Measurements from ENCODE around the gene TRAPPC12.

Gene TRAPPC12

GRCh38 chr2:3466966-3467365 is 87.5 kb downstream of the TRAPPC12 start:
- Histone ChIP-seq H2BK5ac (ENCODE audit: low read length) (no peak overlapping the region), H2BK12ac (ENCODE audit: low read length) (no peak overlapping the region), H3K4me3 (ENCODE audit: low read length in 2 of 2) (no peak overlapping the region), H3K9ac (ENCODE audit: low read depth, low read length, poor library complexity) (no peak overlapping the region), H3K4me2 (ENCODE audit: insufficient read depth, low read length, poor library complexity, severe bottlenecking) (no peak overlapping the region), H4K91ac (ENCODE audit: low read depth, low read length, poor library complexity) (no peak overlapping the region), H4K8ac (ENCODE audit: low read depth, low read length) (no peak overlapping the region), H2BK120ac (ENCODE audit: low read depth, low read length) (no peak overlapping the region), H3K23ac (ENCODE audit: low read depth, low read length, poor library complexity) (no peak overlapping the region), H3K79me1 (ENCODE audit: low read depth, low read length) (no peaks in the 10 kb centered on the region), H2AK5ac (ENCODE audit: low read depth, low read length) (no peak overlapping the region), H2AFZ (ENCODE audit: low read length) (no peak overlapping the region), H3K36me3 (replicated peaks in 1 of 2; ENCODE audit: control insufficient read depth in 2 of 2, insufficient read depth in 2 of 2, low read length in 2 of 2) (peaks cover 15 to 85% of the 10 kb centered on the region in 2 donors), H3K9me3 (replicated peaks in 1 of 2; ENCODE audit: control insufficient read depth in 2 of 2, insufficient read depth in 1 of 2, low read depth in 1 of 2, low read length in 2 of 2) (no peaks in the 10 kb centered on the region), H3K27ac (replicated peaks; ENCODE audit: low read length) (no peak overlapping the region), H3K4me1 (ENCODE audit: control insufficient read depth in 2 of 2, insufficient read depth in 1 of 2, low read depth in 1 of 2, low read length in 2 of 2) (peaks cover 0 to 11% of the 10 kb centered on the region in 2 donors), H3K27me3 (ENCODE audit: control insufficient read depth in 3 of 3, insufficient read depth in 3 of 3, low read depth in 1 of 3, low read length in 3 of 3) (no peaks in the 10 kb centered on the region), H3K18ac (ENCODE audit: low read length) (no peak overlapping the region), H3K14ac (ENCODE audit: low read length) (no peak overlapping the region), H2BK15ac (ENCODE audit: low read length) (no peak overlapping the region), H3K4ac (ENCODE audit: low read length) (no peak overlapping the region)
- no peak for DNase-seq (ENCODE audit: low spot score)
- no CpG with 5 or more reads among the region's 14 CpGs for WGBS, 2 donors (ENCODE audit: extremely low coverage in 2 of 2, insufficient read length in 2 of 2, insufficient replicate concordance in 1 of 2)

- H3K36me3 ChIP-seq (replicated peaks in 1 of 2; ENCODE audit: control insufficient read depth in 2 of 2, insufficient read depth in 2 of 2, low read length in 2 of 2) = peaks cover 14 to 92% of the 10 kb centered on the region in 2 donors
Measured at GRCh38 chr2:3467654-3468053, 88.2 kb downstream of the TRAPPC12 start.

GRCh38 chr2:3468296-3468988 is 88.9 kb downstream of the TRAPPC12 start:
- H3K27ac ChIP-seq (replicated peaks; ENCODE audit: low read length) = no peak overlapping the region
- no peak overlapping the region for H4K91ac ChIP-seq (ENCODE audit: low read depth, low read length, poor library complexity)
- H3K79me1 ChIP-seq (ENCODE audit: low read depth, low read length) = no peaks in the 10 kb centered on the region
- peaks cover 14 to 93% of the 10 kb centered on the region in 2 donors for H3K36me3 ChIP-seq (replicated peaks in 1 of 2; ENCODE audit: control insufficient read depth in 2 of 2, insufficient read depth in 2 of 2, low read length in 2 of 2)
- no peaks in the 10 kb centered on the region for H3K27me3 ChIP-seq (ENCODE audit: control insufficient read depth in 3 of 3, insufficient read depth in 3 of 3, low read depth in 1 of 3, low read length in 3 of 3)
- WGBS, 2 donors (ENCODE audit: extremely low coverage in 2 of 2, insufficient read length in 2 of 2, insufficient replicate concordance in 1 of 2) = no CpG with 5 or more reads among the region's 31 CpGs
- H3K9ac ChIP-seq (ENCODE audit: low read depth, low read length, poor library complexity) = no peak overlapping the region
- DNase-seq (ENCODE audit: low spot score) = no peak
- H3K4ac ChIP-seq (ENCODE audit: low read length) = no peak overlapping the region
- H3K18ac ChIP-seq (ENCODE audit: low read length) = no peak overlapping the region
- H4K8ac ChIP-seq (ENCODE audit: low read depth, low read length) = no peak overlapping the region
- no peak overlapping the region for H2BK120ac ChIP-seq (ENCODE audit: low read depth, low read length)
- no peak overlapping the region for H3K4me3 ChIP-seq (ENCODE audit: low read length in 2 of 2)
- no peak overlapping the region for H3K23ac ChIP-seq (ENCODE audit: low read depth, low read length, poor library complexity)
- no peak overlapping the region for H2BK5ac ChIP-seq (ENCODE audit: low read length)
- H2BK12ac ChIP-seq (ENCODE audit: low read length) = no peak overlapping the region
- no peaks in the 10 kb centered on the region for H3K9me3 ChIP-seq (replicated peaks in 1 of 2; ENCODE audit: control insufficient read depth in 2 of 2, insufficient read depth in 1 of 2, low read depth in 1 of 2, low read length in 2 of 2)
- peaks cover 0 to 7% of the 10 kb centered on the region in 2 donors for H3K4me1 ChIP-seq (ENCODE audit: control insufficient read depth in 2 of 2, insufficient read depth in 1 of 2, low read depth in 1 of 2, low read length in 2 of 2)
- H2BK15ac ChIP-seq (ENCODE audit: low read length) = no peak overlapping the region
- no peak overlapping the region for H2AK5ac ChIP-seq (ENCODE audit: low read depth, low read length)
- H2AFZ ChIP-seq (ENCODE audit: low read length) = no peak overlapping the region
- H3K14ac ChIP-seq (ENCODE audit: low read length) = no peak overlapping the region
- no peak overlapping the region for H3K4me2 ChIP-seq (ENCODE audit: insufficient read depth, low read length, poor library complexity, severe bottlenecking)

More at GRCh38 chr2:3467654-3468053, 88.2 kb downstream of the TRAPPC12 start:
- peak overlapping the region; percentile 46 for H3K23ac ChIP-seq (ENCODE audit: low read depth, low read length, poor library complexity)
- H3K18ac ChIP-seq (ENCODE audit: low read length) = no peak overlapping the region
- H3K9me3 ChIP-seq (replicated peaks in 1 of 2; ENCODE audit: control insufficient read depth in 2 of 2, insufficient read depth in 1 of 2, low read depth in 1 of 2, low read length in 2 of 2) = no peaks in the 10 kb centered on the region
- H4K91ac ChIP-seq (ENCODE audit: low read depth, low read length, poor library complexity) = no peak overlapping the region
- H3K9ac ChIP-seq (ENCODE audit: low read depth, low read length, poor library complexity) = no peak overlapping the region
- no peak overlapping the region for H3K14ac ChIP-seq (ENCODE audit: low read length)
- H3K27ac ChIP-seq (replicated peaks; ENCODE audit: low read length) = no peak overlapping the region
- H3K4me3 ChIP-seq (ENCODE audit: low read length in 2 of 2) = no peak overlapping the region
- no peak overlapping the region for H2BK12ac ChIP-seq (ENCODE audit: low read length)
- H2AK5ac ChIP-seq (ENCODE audit: low read depth, low read length) = no peak overlapping the region
- no peak overlapping the region for H2BK120ac ChIP-seq (ENCODE audit: low read depth, low read length)
- H3K4ac ChIP-seq (ENCODE audit: low read length) = no peak overlapping the region
- H3K4me2 ChIP-seq (ENCODE audit: insufficient read depth, low read length, poor library complexity, severe bottlenecking) = no peak overlapping the region
- H4K8ac ChIP-seq (ENCODE audit: low read depth, low read length) = no peak overlapping the region
- no peak overlapping the region for H2BK15ac ChIP-seq (ENCODE audit: low read length)
- peaks cover 0 to 10% of the 10 kb centered on the region in 2 donors for H3K4me1 ChIP-seq (ENCODE audit: control insufficient read depth in 2 of 2, insufficient read depth in 1 of 2, low read depth in 1 of 2, low read length in 2 of 2)
- H2BK5ac ChIP-seq (ENCODE audit: low read length) = no peak overlapping the region
- no peaks in the 10 kb centered on the region for H3K27me3 ChIP-seq (ENCODE audit: control insufficient read depth in 3 of 3, insufficient read depth in 3 of 3, low read depth in 1 of 3, low read length in 3 of 3)
- H2AFZ ChIP-seq (ENCODE audit: low read length) = no peak overlapping the region
- no peaks in the 10 kb centered on the region for H3K79me1 ChIP-seq (ENCODE audit: low read depth, low read length)
- no CpG with 5 or more reads among the region's 15 CpGs for WGBS, 2 donors (ENCODE audit: extremely low coverage in 2 of 2, insufficient read length in 2 of 2, insufficient replicate concordance in 1 of 2)
- DNase-seq (ENCODE audit: low spot score) = no peak

- H3K9ac ChIP-seq (ENCODE audit: low read depth, low read length, poor library complexity) = peak overlapping the region; percentile 47
- no peak overlapping the region for H2BK12ac ChIP-seq (ENCODE audit: low read length)
- H3K4me2 ChIP-seq (ENCODE audit: insufficient read depth, low read length, poor library complexity, severe bottlenecking) = no peak overlapping the region
- peaks cover 0 to 3% of the 10 kb centered on the region in 2 donors for H3K4me1 ChIP-seq (ENCODE audit: control insufficient read depth in 2 of 2, insufficient read depth in 1 of 2, low read depth in 1 of 2, low read length in 2 of 2)
- no peaks in the 10 kb centered on the region for H3K27me3 ChIP-seq (ENCODE audit: control insufficient read depth in 3 of 3, insufficient read depth in 3 of 3, low read depth in 1 of 3, low read length in 3 of 3)
- no peak overlapping the region for H3K4ac ChIP-seq (ENCODE audit: low read length)
- no peak overlapping the region for H2BK15ac ChIP-seq (ENCODE audit: low read length)
- no peak overlapping the region for H4K8ac ChIP-seq (ENCODE audit: low read depth, low read length)
- no peak overlapping the region for H3K14ac ChIP-seq (ENCODE audit: low read length)
- peaks cover 15 to 94% of the 10 kb centered on the region in 2 donors for H3K36me3 ChIP-seq (replicated peaks in 1 of 2; ENCODE audit: control insufficient read depth in 2 of 2, insufficient read depth in 2 of 2, low read length in 2 of 2)
- no CpG with 5 or more reads among the region's 7 CpGs for WGBS, 2 donors (ENCODE audit: extremely low coverage in 2 of 2, insufficient read length in 2 of 2, insufficient replicate concordance in 1 of 2)
- no peak for DNase-seq (ENCODE audit: low spot score)
- no peak overlapping the region for H3K27ac ChIP-seq (replicated peaks; ENCODE audit: low read length)
- H3K79me1 ChIP-seq (ENCODE audit: low read depth, low read length) = no peaks in the 10 kb centered on the region
- no peak overlapping the region for H2BK5ac ChIP-seq (ENCODE audit: low read length)
- no peaks in the 10 kb centered on the region for H3K9me3 ChIP-seq (replicated peaks in 1 of 2; ENCODE audit: control insufficient read depth in 2 of 2, insufficient read depth in 1 of 2, low read depth in 1 of 2, low read length in 2 of 2)
- no peak overlapping the region for H3K18ac ChIP-seq (ENCODE audit: low read length)
- no peak overlapping the region for H2AK5ac ChIP-seq (ENCODE audit: low read depth, low read length)
- H3K23ac ChIP-seq (ENCODE audit: low read depth, low read length, poor library complexity) = no peak overlapping the region
- no peak overlapping the region for H3K4me3 ChIP-seq (ENCODE audit: low read length in 2 of 2)
- no peak overlapping the region for H2AFZ ChIP-seq (ENCODE audit: low read length)
- no peak overlapping the region for H2BK120ac ChIP-seq (ENCODE audit: low read depth, low read length)
- no peak overlapping the region for H4K91ac ChIP-seq (ENCODE audit: low read depth, low read length, poor library complexity)
Measured at GRCh38 chr2:3469486-3469885, 90.0 kb downstream of the TRAPPC12 start.

Data from neuronal stem cell (in vitro differentiated cells).